Kidney (tissue), 14 donors: ENCODE measurements around the gene EML6. TPM values are rescaled to one million over a fixed set of nuclear protein-coding genes. Genes with fewer than 3 reads are reported as not detected.

Experiments used
- DNase-seq, 5 donors: peaks; one replicate each; pipeline ENCODE4 v3.0.0-alpha.2; 2013 to 2020
- FAIRE-seq: peaks from 2 replicates; lab custom pipeline; 2012; peaks lifted over from hg19 to GRCh38; lab: Jason Lieb, UNC
- H3K27ac ChIP-seq, 2 donors: one replicate each; pipeline ENCODE4 v1.7.0; 2013; ENCODE audit warnings: low read depth in 2 of 2, low read length in 2 of 2, inconsistent platforms in 1 of 2
- H3K27me3 ChIP-seq: one replicate; pipeline ENCODE4 v1.7.1; 2013; ENCODE audit warnings: low read length, inconsistent platforms; ENCODE audit not compliant: control insufficient read depth, insufficient read depth
- H3K36me3 ChIP-seq, 3 donors: one replicate each; pipeline versions ENCODE4 v1.7.0 to v1.7.1; 2013; ENCODE audit warnings: low read length in 3 of 3, control low read depth in 1 of 3, inconsistent platforms in 1 of 3; ENCODE audit not compliant: insufficient read depth in 3 of 3, control insufficient read depth in 2 of 3
- H3K4me1 ChIP-seq, 3 donors: one replicate each; pipeline versions ENCODE4 v1.7.0 to v1.7.1; 2013; ENCODE audit warnings: low read length in 3 of 3, inconsistent platforms in 1 of 3, low read depth in 1 of 3; ENCODE audit not compliant: control insufficient read depth in 2 of 3, insufficient read depth in 2 of 3
- H3K4me3 ChIP-seq, 3 donors: one replicate each; pipeline versions ENCODE4 v1.7.0 to v1.8.1; 2013; ENCODE audit warnings: low read length in 3 of 3, control low read depth in 1 of 3, inconsistent platforms in 1 of 3
- H3K9ac ChIP-seq, 3 donors: one replicate each; pipeline versions ENCODE4 v1.7.0 to v1.7.1; 2013; ENCODE audit warnings: low read length in 3 of 3, control low read depth in 1 of 3, inconsistent platforms in 1 of 3
- H3K9me3 ChIP-seq, 3 donors: one replicate each; pipeline versions ENCODE4 v1.7.0 to v1.7.1; 2013; ENCODE audit warnings: low read length in 3 of 3, control low read depth in 1 of 3, inconsistent platforms in 1 of 3; ENCODE audit not compliant: control insufficient read depth in 2 of 3, insufficient read depth in 1 of 3
- CTCF ChIP-seq: IDR thresholded peaks from 3 replicates; pipeline ENCODE4 v1.5.1; 2012; ENCODE audit warnings: mild to moderate bottlenecking, moderate library complexity, borderline replicate concordance; ENCODE audit not compliant: insufficient read depth; ENCODE audit errors: extremely low read depth
- intact Hi-C: fragments of 100-400 bp; cut with DNase I; formaldehyde crosslinking; loops from one replicate; pipeline ENCODE4 v1.11.1; 2022
- polyA plus RNA-seq: library from polyadenylated mRNA; stranded (reverse); fragments of 350-450 nt; fragmentation: Illumina TruSeq; extraction: RNeasy Lipid Tissue Mini Kit (QIAGEN cat#74804); gene quantifications from one replicate; pipeline ENCODE4 v1.2.3, GENCODE V29; 2014; ENCODE audit warnings: low read depth, low replicate concordance; ENCODE audit not compliant: insufficient read depth
- total RNA-seq: library from RNA; stranded (reverse); fragmentation: NEBNext Ultra II Directional; extraction: Animal tissue kit (Norgen Biotek cat#: 25700); gene quantifications from one replicate; pipeline ENCODE4 v1.2.1, GENCODE V29; 2021
- donor health status: control.
- donor health status: control.
- donor health status: control.
- donor health status: control.
- donor health status: control.
- donor health status: DM: yes; HTN: yes; CAD: no.
- donor health status: Normal renal cell carcinoma (clear cell type).

EML6 gene
- total and polyA plus RNA-seq, 2 donors from 2014 or later: 1.7 to 3.1 TPM

GRCh38 chr2:54755641-54756326 is 32.3 kb downstream of the EML6 start:
- intact Hi-C loops: no loop called here
- no peak for FAIRE-seq
- TF ChIP-seq CTCF: no peak

GRCh38 chr2:54757500-54757899 is 34.0 kb downstream of the EML6 start:
- Histone ChIP-seq H3K27ac (no peak overlapping the region), H3K36me3 (no peaks in the 10 kb centered on the region), H3K9ac (no peak overlapping the region), H3K9me3 (no peaks in the 10 kb centered on the region), H3K4me1 (no peaks in the 10 kb centered on the region), H3K27me3 (no peaks in the 10 kb centered on the region), H3K4me3 (no peak overlapping the region)
- FAIRE-seq (no peak), DNase-seq (no peak)
- intact Hi-C loops: no loop called here
- TF ChIP-seq CTCF: no peak

More at GRCh38 chr2:54755641-54756326, 32.3 kb downstream of the EML6 start:
- H3K4me3 ChIP-seq: peak overlapping the region in 1 of 3 donors; percentile 32
- no peaks in the 10 kb centered on the region for H3K9me3 ChIP-seq
- no peaks in the 10 kb centered on the region for H3K27me3 ChIP-seq
- DNase-seq: peak in 1 of 5 donors; percentile 29
- H3K36me3 ChIP-seq: no peaks in the 10 kb centered on the region
- no peaks in the 10 kb centered on the region for H3K4me1 ChIP-seq
- no peak overlapping the region for H3K9ac ChIP-seq
- no peak overlapping the region for H3K27ac ChIP-seq

- H3K4me1 ChIP-seq: no peaks in the 10 kb centered on the region
- no peak overlapping the region for H3K4me3 ChIP-seq
- no peak for TF ChIP-seq CTCF
- H3K9me3 ChIP-seq: no peaks in the 10 kb centered on the region
- no peak for DNase-seq
- no peaks in the 10 kb centered on the region for H3K36me3 ChIP-seq
- H3K9ac ChIP-seq: no peak overlapping the region
- intact Hi-C loops: no loop called here
- no peak overlapping the region for H3K27ac ChIP-seq
- no peak for FAIRE-seq
- H3K27me3 ChIP-seq: no peaks in the 10 kb centered on the region
These were observed 35.5 kb downstream of the EML6 start for GRCh38 chr2:54758951-54759350.

GRCh38 chr2:54760310-54760709 is 36.8 kb downstream of the EML6 start:
- H3K9me3 ChIP-seq: no peaks in the 10 kb centered on the region
- intact Hi-C loops: no loop called here
- FAIRE-seq: no peak
- DNase-seq: no peak
- no peaks in the 10 kb centered on the region for H3K27me3 ChIP-seq
- H3K9ac ChIP-seq: no peak overlapping the region
- no peaks in the 10 kb centered on the region for H3K4me1 ChIP-seq
- no peaks in the 10 kb centered on the region for H3K36me3 ChIP-seq
- no peak for TF ChIP-seq CTCF
- no peak overlapping the region for H3K27ac ChIP-seq
- no peak overlapping the region for H3K4me3 ChIP-seq
